Epithelial cell of esophagus (primary cell): ENCODE results near the gene KCNA2.
A peak's percentile ranks its signal among the peaks of the same experiment; 100 is the strongest.

Experiments used
- DNase-seq: peaks from one replicate; pipeline ENCODE4 v3.0.0; 2010; ENCODE audit warnings: low read depth
- H3K4me3 ChIP-seq: 2 replicates; pipeline ENCODE4 v1.5.1; 2011; ENCODE audit warnings: mild to moderate bottlenecking, low read length, control low read depth
- CTCF ChIP-seq: IDR thresholded peaks from 2 replicates; pipeline ENCODE4 v1.5.1; 2011; ENCODE audit warnings: low read depth, mild to moderate bottlenecking, low read length, control low read depth, inconsistent platforms; ENCODE audit not compliant: insufficient read depth; ENCODE audit errors: missing control alignments

Gene KCNA2

GRCh38 chr1:110618668-110619067, 12.5 kb upstream of the KCNA2 start:
- DNase-seq, result no peak
- no peak overlapping the region for H3K4me3 ChIP-seq
- no peak for TF ChIP-seq CTCF

- DNase-seq, result no peak
- no peak overlapping the region for H3K4me3 ChIP-seq
- no peak for TF ChIP-seq CTCF
Observed at GRCh38 chr1:110617589-110617988, 11.4 kb upstream of the KCNA2 start.

GRCh38 chr1:110617116-110617515, 11.0 kb upstream of the KCNA2 start:
- TF ChIP-seq CTCF, result no peak
- DNase-seq, result no peak
- H3K4me3 ChIP-seq, result no peak overlapping the region

- TF ChIP-seq CTCF, result no peak
- no peak overlapping the region for H3K4me3 ChIP-seq
- peak; percentile 31 for DNase-seq
Observed at GRCh38 chr1:110616587-110616986, 10.4 kb upstream of the KCNA2 start.

GRCh38 chr1:110615548-110616130, 9.5 kb upstream of the KCNA2 start:
- no peak overlapping the region for H3K4me3 ChIP-seq
- TF ChIP-seq CTCF, result peak; percentile 89
- DNase-seq, result peak; percentile 78

GRCh38 chr1:110612060-110612745, 6.0 kb upstream of the KCNA2 start:
- TF ChIP-seq CTCF, result no peak
- no peak overlapping the region for H3K4me3 ChIP-seq
- DNase-seq, result peak; percentile 39
